HFF-Myc (cell line): ENCODE results near the gene SLFN13.

Source experiments
- DNase-seq: peaks from one replicate; pipeline ENCODE4 v3.0.0-alpha.2; 2011; ENCODE audit warnings: low read depth; ENCODE audit errors: extremely low read depth
- H3K4me3 ChIP-seq: replicated peaks from 2 replicates; pipeline ENCODE4 v1.5.1; 2011; ENCODE audit warnings: low read depth, mild to moderate bottlenecking, control low read depth, low read length
- TF ChIP-seq, protein P1 (sequence below): IDR thresholded peaks from 2 replicates; pipeline ENCODE4 v1.5.1; 2012; ENCODE audit warnings: mild to moderate bottlenecking, low read depth, low read length, control low read depth; ENCODE audit errors: missing control alignments

SLFN13 gene

GRCh38 chr17:35387496-35387895 lies 61.1 kb downstream of the SLFN13 start:
- TF ChIP-seq, protein P1, sequence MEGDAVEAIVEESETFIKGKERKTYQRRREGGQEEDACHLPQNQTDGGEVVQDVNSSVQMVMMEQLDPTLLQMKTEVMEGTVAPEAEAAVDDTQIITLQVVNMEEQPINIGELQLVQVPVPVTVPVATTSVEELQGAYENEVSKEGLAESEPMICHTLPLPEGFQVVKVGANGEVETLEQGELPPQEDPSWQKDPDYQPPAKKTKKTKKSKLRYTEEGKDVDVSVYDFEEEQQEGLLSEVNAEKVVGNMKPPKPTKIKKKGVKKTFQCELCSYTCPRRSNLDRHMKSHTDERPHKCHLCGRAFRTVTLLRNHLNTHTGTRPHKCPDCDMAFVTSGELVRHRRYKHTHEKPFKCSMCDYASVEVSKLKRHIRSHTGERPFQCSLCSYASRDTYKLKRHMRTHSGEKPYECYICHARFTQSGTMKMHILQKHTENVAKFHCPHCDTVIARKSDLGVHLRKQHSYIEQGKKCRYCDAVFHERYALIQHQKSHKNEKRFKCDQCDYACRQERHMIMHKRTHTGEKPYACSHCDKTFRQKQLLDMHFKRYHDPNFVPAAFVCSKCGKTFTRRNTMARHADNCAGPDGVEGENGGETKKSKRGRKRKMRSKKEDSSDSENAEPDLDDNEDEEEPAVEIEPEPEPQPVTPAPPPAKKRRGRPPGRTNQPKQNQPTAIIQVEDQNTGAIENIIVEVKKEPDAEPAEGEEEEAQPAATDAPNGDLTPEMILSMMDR: no peak
- DNase-seq: no peak
- no peak overlapping the region for H3K4me3 ChIP-seq
